ENCODE measurements around the gene DNAJC27. TPM values are rescaled to one million over a fixed set of nuclear protein-coding genes. Genes with fewer than 3 reads are reported as not detected.

DNAJC27 gene
- total and polyA plus RNA-seq, 9 of the 15 experiments (the other 6 are each of a cell fraction or from before 2014, with no cell fraction given) = 0.53 to 5.9 (median 3.0) TPM

GRCh38 chr2:24920098-24920808 lies 51.5 kb downstream of the DNAJC27 start, which contains the start of gene ADCY3 (continued):
- TF ChIP-seq HIVEP1 (CRISPR knock-in tag; IDR thresholded peaks at IDR 0.05) = no peak
- no peak for TF ChIP-seq ZBTB17 (CRISPR knock-in tag; IDR thresholded peaks at IDR 0.05)
- TF ChIP-seq RBBP5 (IDR thresholded peaks at IDR 0.05; ENCODE audit: borderline replicate concordance, insufficient read depth, low read length, poor library complexity, severe bottlenecking) = no peak
- TF ChIP-seq DIDO1 (tag; IDR thresholded peaks at IDR 0.05; ENCODE audit: low read depth) = no peak
- TF ChIP-seq GABPA (tag; conservative IDR thresholded peaks at IDR 0.05; ENCODE audit: low read depth) = peak; percentile 18; the same call in 1 of the 2 replicates
- TF ChIP-seq IRF2 (CRISPR knock-in tag; IDR thresholded peaks at IDR 0.05) = no peak
- no peak for TF ChIP-seq XRCC4 (IDR thresholded peaks at IDR 0.05; ENCODE audit: extremely low read depth, insufficient read depth, insufficient read length)
- no peak for TF ChIP-seq RERE (CRISPR knock-in tag; IDR thresholded peaks at IDR 0.05; ENCODE audit: borderline replicate concordance)
- peak; percentile 31; the same call in 1 of the 2 replicates for TF ChIP-seq PHF8 (IDR thresholded peaks at IDR 0.05; ENCODE audit: borderline replicate concordance, low read length)
- TF ChIP-seq BCOR (IDR thresholded peaks at IDR 0.05) = no peak
- 0 out of 2 replicates have a peak, but pooled peaks have one; percentile 16 for TF ChIP-seq KLF13 (tag; IDR thresholded peaks at IDR 0.05; ENCODE audit: borderline replicate concordance, low read depth)
- TF ChIP-seq NONO (IDR thresholded peaks at IDR 0.05; ENCODE audit: low read depth in 2 of 2, low read length in 1 of 2) = no peak
- TF ChIP-seq HDAC8 (tag; IDR thresholded peaks at IDR 0.05) = no peak

Measured in K562 (cell line).